WI38 (cell line): ENCODE measurements around the gene IHH.

Source experiments
- H3K4me3 ChIP-seq: 2 replicates; pipeline ENCODE4 v1.5.1; 2011; ENCODE audit warnings: low read depth, mild to moderate bottlenecking, control low read depth, low read length
- TF ChIP-seq, protein P1 (sequence below): IDR thresholded peaks from 2 replicates; pipeline ENCODE4 v1.5.1; 2012; ENCODE audit warnings: low read depth, mild to moderate bottlenecking, control low read depth, low read length

IHH gene

DNA sequence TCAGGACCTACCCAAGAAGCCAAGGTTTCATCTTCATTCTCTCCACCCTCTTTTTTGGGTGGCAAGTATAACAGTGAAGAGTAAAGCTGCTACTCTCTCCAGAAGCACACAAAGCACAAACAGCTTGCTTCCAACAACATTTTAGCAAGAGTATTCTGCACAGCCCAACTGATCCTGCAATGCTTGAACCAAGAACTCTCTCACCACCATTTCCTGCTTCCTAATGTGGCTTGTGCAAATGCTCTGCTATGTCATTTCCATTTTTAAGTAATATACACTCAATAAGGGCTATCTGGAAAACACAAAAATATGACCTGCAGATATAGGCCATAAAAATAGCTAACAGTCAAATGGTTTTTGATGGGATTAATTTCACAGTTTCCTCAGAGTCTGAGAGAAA is 24.1 kb upstream of the IHH start:
- H3K4me3 ChIP-seq: no peak overlapping the region
- TF ChIP-seq, protein P1, sequence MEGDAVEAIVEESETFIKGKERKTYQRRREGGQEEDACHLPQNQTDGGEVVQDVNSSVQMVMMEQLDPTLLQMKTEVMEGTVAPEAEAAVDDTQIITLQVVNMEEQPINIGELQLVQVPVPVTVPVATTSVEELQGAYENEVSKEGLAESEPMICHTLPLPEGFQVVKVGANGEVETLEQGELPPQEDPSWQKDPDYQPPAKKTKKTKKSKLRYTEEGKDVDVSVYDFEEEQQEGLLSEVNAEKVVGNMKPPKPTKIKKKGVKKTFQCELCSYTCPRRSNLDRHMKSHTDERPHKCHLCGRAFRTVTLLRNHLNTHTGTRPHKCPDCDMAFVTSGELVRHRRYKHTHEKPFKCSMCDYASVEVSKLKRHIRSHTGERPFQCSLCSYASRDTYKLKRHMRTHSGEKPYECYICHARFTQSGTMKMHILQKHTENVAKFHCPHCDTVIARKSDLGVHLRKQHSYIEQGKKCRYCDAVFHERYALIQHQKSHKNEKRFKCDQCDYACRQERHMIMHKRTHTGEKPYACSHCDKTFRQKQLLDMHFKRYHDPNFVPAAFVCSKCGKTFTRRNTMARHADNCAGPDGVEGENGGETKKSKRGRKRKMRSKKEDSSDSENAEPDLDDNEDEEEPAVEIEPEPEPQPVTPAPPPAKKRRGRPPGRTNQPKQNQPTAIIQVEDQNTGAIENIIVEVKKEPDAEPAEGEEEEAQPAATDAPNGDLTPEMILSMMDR: no peak

DNA sequence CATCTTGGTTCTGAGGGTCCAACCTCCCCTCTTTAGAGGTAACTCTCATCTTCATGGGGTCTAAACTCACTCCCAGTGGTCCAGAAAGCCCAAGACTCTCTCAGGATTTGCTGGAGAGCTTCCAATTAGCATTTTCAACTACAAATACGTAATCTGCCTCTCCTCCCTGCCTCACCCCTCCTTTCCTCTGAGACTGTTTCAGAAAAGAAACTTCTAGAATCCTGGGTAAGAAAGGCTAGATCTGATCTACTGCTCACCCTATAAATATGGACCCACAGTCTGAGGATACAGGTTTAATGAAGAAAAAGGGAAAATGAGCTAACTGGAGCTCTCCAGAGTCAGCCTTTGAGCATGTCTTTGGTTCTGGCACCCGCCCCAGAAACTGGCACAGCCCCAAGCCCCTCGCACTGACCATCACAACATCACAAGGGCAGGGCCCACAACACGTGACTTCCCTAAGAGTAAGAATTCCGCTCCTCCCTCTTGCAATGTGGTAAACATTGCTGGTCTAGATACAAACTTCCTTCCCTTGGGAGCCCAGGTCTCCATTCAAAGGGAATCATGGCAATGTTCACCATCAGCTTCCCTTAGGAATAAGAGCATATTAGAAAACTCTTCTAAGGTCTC is 21.7 kb upstream of the IHH start:
- TF ChIP-seq, protein P1: no peak

DNA sequence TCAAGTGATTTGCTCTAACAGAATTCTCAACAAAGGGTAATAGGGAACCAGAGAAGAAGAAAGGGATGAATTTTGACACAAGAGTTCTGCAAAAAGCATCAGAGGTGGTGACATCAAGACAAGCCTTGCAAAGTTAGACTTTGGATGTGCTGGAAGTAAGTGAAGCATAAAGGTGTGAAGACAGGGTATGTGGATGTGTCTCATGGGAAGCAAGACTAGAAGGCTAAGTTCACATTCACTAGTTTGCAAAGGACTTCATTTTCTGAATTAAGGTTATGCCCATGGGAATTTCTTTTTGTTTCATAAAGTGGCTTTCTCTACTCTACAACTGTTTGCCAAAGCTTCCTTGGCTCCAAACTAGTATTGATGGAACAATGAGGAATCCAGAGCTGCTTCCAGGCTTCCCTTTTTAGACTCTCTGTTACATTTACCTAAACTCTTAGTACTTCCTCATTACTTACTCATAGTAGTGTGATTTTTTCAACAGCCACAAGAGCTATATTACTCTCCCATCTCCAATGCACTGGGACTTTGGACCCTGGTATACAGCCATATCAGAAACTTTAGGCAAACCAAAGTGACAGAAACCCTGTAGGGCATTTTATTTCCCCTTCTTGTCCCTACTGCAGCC is 21.1 kb upstream of the IHH start:
- TF ChIP-seq, protein P1: no peak
- no peak overlapping the region for H3K4me3 ChIP-seq

More for the DNA sequence above, 21.7 kb upstream of the IHH start:
- H3K4me3 ChIP-seq: no peak overlapping the region

DNA sequence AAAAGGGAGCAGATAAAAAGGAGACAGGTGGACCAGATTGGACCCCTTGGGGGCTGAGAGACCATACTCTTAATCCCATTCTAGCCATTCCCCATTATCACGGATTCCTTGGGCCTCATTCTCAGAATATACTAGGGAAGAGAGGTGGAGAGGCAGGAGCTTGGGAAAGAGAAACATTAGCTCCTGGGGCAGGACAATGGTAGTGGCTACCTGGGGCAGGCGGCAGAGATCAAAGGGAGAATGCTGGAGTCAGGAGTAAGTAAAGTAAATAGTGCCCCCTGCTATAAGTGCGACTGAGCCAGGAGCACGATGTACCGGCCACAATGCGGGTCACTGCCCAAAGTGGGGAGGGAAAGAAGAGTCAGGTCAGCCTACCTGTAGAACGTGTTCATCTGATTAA is 20.4 kb upstream of the IHH start:
- TF ChIP-seq, protein P1: no peak
- H3K4me3 ChIP-seq: no peak overlapping the region

DNA sequence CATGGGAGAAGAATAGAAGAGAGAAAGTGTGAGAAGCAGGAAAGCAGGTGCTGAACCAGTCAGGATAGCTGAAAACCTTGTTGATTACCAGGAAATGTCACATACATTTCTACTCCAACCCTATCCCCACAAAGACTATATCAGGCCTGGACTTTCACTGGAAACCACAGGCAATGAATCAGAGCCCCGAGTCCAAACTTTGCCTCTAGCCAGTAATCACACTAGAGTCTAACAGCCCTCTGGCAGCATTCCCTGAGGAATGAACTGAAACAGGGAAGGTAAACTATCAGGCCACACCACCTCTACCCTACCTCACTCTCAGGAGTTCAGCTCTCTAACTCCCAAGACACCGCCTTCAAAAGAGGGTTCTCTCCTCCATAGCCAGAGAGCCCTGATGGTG is 18.7 kb upstream of the IHH start:
- no peak overlapping the region for H3K4me3 ChIP-seq
- TF ChIP-seq, protein P1: no peak

DNA sequence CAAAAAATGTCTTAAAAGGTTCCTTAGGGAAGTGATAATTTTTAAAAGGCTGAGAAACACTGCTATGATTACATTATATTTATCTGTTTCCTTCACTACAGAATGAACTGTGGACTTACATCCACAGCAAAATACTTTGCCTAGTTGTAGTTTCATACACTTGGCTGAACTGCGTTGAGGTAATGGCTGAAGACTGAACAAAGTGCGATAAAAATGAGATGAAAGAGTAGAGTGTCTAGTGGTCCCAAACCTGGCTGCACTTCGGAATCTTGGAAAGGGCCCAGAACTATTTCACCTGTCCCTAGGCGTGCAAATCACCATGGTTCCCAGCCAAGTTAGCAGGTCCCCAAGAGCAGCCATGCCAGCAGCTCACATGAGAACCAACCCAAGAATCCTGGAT is 18.2 kb upstream of the IHH start:
- no peak overlapping the region for H3K4me3 ChIP-seq
- TF ChIP-seq, protein P1: no peak

DNA sequence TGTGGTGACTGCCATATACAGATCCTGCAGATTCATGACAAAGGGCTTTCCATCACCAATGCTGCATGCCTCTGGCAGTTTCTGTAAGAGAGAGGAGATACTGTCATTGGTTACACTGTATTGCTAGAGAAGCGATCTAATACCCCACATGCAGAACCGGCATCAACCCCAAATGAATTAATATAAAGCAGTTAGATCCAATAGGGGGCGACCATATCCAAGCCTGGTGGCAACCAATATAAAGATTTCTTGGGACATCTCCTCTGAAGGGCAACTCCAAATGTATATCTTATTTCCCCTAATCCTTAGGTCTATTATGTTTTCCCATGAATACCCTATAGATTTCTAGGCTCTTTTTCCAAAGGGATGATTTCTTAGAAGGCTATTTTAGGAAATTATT is 17.4 kb upstream of the IHH start:
- no peak overlapping the region for H3K4me3 ChIP-seq
- TF ChIP-seq, protein P1: no peak
